ENCODE results near the gene FRMPD4. TPM values are rescaled to one million over a fixed set of nuclear protein-coding genes. Genes with fewer than 3 reads are reported as not detected.

Gene FRMPD4
- total and polyA plus RNA-seq, 10 of the 15 experiments (the other 5 are each of a cell fraction or from before 2014, with no cell fraction given): not detected

- TF ChIP-seq CTCF (IDR thresholded peaks at IDR 0.05 in 2 of 3, conservative IDR thresholded peaks at IDR 0.05 in 1 of 3; ENCODE audit: control insufficient read depth in 2 of 3, extremely low read depth in 1 of 3, insufficient read depth in 1 of 3, low read depth in 3 of 3, low read length in 3 of 3): peak; percentile 94 to 97 (median 94)
- TF ChIP-seq RFX5 (IDR thresholded peaks at IDR 0.05; ENCODE audit: low read depth, low read length): no peak
Observed at GRCh38 chrX:12771445-12772069, 633.3 kb downstream of the FRMPD4 start (continued).

Small RNA genes lying within 50 kb of the gene (small RNA-seq; reads per million reads assigned to genes)
- gene AC119619.1 (not detected), gene RF00019 (not detected), gene RN7SKP290 (not detected)

Measured in GM12878 (cell line).